AG09319 (cell line): ENCODE results near the gene CACNA1I.

ENCODE experiments used
- DNase-seq: peaks from one replicate; pipeline ENCODE4 v3.0.0-alpha.2; 2010; ENCODE audit warnings: low read depth; ENCODE audit errors: extremely low read depth
- CTCF ChIP-seq: IDR thresholded peaks from 2 replicates; pipeline ENCODE4 v1.5.1; 2011; ENCODE audit warnings: low read depth, mild to moderate bottlenecking, inconsistent platforms, low read length, moderate library complexity

CACNA1I gene

GRCh38 chr22:39712751-39713525 lies 142.4 kb downstream of the CACNA1I start:
- DNase-seq: no peak
- no peak for TF ChIP-seq CTCF

- TF ChIP-seq CTCF: no peak
- DNase-seq: no peak
These were observed 143.3 kb downstream of the CACNA1I start for GRCh38 chr22:39713799-39714290.

GRCh38 chr22:39714321-39714720 lies 143.8 kb downstream of the CACNA1I start:
- DNase-seq: no peak
- TF ChIP-seq CTCF: no peak

GRCh38 chr22:39715778-39716495 lies 145.4 kb downstream of the CACNA1I start:
- no peak for TF ChIP-seq CTCF
- no peak for DNase-seq

GRCh38 chr22:39716534-39716933 lies 146.0 kb downstream of the CACNA1I start:
- no peak for DNase-seq

DNA sequence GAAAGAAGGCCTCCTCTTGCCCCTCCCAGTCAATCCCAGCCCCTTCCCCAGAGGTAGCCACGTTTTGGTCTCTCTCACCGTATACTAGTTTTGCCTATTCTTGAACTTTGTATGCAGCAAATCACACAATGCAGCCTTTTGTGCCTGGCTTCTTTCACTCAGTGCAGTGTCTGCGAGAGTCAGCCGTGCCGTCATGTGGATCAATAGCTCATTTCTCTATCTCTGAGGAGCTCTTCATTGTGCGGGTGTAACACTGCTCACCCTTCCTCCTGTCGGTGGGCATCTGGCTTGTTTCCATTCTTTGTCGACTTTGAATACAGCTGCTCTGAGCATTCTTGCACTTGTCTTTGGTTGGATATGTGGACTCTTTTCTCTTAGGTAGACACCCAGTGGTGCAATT lies 146.5 kb downstream of the CACNA1I start:
- no peak for DNase-seq
- TF ChIP-seq CTCF: no peak

More at GRCh38 chr22:39716534-39716933, 146.0 kb downstream of the CACNA1I start:
- TF ChIP-seq CTCF: no peak

DNA sequence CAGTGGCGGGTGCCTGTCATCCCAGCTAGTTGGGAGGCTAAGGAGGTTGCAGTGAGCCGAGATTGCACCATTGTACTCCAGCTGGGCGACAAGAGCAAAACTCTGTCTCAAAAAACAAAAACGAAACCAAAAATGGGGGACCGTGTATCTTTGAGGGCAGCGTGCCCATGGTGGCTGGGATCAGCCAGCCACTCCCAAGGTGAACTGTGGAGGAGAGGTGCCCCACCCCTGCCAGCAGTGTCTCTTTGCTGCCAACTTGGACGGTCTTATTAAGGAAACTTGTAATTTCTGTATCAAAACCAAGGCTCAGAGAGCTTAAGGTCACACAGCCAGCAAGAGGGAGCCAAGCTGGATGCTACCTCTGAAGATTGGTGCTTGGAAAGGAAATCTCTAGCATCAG lies 147.7 kb downstream of the CACNA1I start:
- no peak for DNase-seq
- TF ChIP-seq CTCF: no peak
